Jurkat, Clone E6-1 (cell line): Measurements from ENCODE around the gene SLC23A2. TPM values are rescaled to one million over a fixed set of nuclear protein-coding genes. Genes with fewer than 3 reads are reported as not detected.
"Not testable (repeated sequence)": the region's sequence is repeated elsewhere in the genome, so short reads cannot be mapped to it uniquely, and the experiment has no call there.

Source experiments
- DNase-seq: peaks from one replicate; pipeline ENCODE4 v3.0.0-alpha.2; 2011; ENCODE audit warnings: low read depth, low spot score
- H3K4me3 ChIP-seq: 2 replicates; pipeline ENCODE4 v1.5.1; 2011; ENCODE audit warnings: mild to moderate bottlenecking, low read length, control low read depth, moderate library complexity
- polyA plus RNA-seq: library from polyadenylated mRNA; unstranded; fragments of >200 nt; gene quantifications from one replicate; pipeline ENCODE4 v1.2.1, GENCODE V29; 2012; ENCODE audit warnings: missing spikeins; ENCODE audit not compliant: insufficient read length, insufficient read depth

SLC23A2 gene
- 9.2 TPM for polyA plus RNA-seq

DNA sequence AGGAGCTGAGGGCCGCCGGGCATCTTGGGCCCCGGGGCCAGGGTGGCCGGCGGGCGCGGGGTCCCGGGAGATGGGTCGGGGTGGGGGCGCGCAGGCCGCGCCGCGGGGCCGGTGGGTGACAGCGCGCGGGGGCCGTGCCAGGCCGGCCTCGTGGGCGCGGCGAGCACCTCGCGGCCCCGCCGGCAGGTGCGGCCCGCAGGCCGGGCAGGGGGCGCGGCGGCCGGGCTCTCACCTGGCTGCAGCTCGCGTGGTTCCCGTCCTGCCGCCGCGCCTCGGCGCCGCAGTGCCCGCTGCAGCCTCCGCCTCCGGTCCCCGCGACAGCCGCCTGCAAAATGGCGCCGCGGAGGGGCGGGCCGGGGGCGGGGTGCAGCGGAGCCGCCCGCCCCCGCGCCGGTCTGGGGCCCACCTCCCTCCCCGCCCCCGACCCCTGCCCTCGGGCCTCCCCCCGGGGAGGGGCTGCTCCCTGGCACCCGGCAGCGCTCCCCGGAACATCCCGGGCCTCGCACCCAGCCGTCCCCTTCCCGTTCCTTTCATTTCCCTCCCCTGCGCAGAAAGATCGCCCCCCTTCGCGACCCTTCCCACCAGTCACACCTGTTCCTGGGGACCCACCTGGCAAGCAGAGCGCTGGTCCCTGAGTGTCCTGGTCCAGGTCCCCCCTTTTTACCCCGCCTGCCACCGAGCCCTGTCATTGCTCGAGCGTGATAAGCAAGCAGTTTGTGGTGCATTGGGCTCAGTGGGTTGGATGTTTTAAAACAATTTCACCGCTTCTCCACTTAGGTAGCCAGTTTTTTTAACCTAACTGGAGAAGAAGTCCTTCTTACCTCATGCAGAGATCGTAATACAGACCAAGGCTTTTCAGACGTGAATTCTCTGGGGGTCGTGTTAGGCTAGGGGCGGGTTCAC is at the start of gene SLC23A2:
Gene SLC23A2 (minus strand): TSS at position 337 of the 903 bp plus-strand sequence. CDS start 68,948 bp downstream, outside the sequence.
- DNase-seq, result no peak
- peak within 1 kb of the TSS; percentile 67 for H3K4me3 ChIP-seq

DNA sequence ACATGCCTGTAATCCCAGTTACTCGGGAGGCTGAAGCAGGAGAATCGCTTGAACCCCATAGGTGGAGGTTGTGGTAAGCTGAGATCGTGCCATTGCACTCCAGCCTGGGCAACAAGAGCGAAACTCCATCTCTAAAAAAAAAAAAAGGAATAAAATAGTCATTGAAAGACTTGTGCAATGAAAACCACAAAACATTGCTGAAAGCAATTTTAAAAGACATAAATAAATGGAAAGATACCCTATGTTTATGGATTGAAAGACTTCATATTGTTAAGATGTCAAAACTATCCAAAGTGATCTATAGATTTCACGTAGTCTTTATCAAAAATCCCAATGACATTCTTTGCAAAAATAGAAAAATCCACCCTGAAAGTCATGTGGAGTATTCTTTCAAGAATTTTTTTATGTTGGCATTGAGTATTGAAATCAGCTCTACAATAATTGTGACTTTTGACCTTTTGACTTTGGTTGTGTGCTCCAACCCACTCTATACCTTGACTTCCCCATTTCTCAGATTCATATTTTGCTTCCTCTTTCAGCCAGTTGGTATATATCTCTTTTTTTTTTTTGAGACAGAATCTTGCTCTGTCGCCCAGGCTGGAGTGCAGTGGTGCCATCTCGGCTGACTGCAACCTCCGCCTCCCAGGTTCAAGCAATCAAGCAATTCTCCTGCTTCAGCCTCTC is 45.5 kb upstream of the SLC23A2 start:
- no peak overlapping the region for H3K4me3 ChIP-seq
- no peak for DNase-seq

DNA sequence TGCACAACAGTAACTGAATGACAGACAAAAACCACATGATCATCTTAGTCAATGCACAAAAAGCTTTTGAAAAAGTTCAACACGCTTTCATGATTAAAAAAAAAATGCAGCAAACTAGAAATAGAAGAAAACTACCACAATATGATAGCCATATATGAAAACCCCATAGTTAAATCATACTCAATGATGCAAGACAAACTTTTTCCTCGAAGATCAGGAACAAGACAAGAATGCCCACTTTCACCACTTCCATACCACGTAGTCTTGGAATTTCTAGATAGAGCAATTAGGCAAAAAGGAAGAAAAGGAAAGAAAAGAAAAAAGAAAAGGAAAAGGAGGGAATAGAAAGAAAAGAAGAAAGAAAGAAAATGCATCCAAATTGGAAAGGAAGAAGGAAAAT is 44.6 kb upstream of the SLC23A2 start:
- H3K4me3 ChIP-seq, result no peak overlapping the region
- no peak for DNase-seq

DNA sequence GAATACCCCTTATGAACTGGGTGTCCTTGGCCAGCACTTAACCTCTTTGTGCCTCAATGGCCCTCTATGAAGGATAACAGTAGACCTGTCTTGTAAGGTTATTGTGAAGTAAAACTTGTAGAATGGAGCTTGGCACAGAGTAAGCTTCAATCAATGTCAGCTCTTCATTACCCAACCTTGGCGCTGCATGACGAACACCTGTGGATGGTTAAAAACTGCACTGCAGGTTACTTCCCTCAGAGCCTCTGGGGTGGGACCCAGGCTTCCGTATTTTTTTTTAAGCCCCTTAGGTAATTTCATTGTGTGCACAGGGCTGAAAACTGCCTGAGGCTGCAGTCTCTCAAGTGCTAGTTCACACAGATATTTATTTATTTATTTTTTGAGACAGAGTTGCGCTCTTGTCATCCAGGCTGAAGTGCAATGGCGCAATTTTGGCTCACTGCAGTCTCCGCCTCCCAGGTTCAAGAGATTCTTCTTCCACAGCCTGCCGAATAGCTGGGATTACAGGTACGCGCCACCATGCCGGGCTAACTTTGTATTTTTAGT is 42.8 kb upstream of the SLC23A2 start:
- no peak overlapping the region for H3K4me3 ChIP-seq
- DNase-seq, result no peak

DNA sequence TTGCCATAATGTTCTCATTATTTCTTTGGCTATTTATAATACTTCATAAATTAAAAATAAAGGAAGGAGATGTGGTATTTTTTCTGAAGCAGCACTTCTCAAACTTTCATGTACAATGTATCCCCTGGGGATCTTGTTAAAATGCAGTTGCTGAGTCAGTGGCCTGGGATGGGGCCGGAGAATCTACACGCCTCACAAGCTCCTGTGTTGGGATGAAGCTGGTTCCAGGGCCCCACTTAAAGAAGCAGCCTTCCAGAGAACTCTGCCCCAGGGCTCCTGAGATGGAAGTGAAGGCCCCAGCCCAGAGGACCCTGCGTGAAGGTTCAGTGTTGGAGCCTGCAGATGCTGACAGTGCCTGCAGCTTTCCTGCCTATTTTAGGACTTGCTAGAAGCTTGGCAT is 40.1 kb upstream of the SLC23A2 start:
- no peak overlapping the region for H3K4me3 ChIP-seq
- DNase-seq, result no peak

DNA sequence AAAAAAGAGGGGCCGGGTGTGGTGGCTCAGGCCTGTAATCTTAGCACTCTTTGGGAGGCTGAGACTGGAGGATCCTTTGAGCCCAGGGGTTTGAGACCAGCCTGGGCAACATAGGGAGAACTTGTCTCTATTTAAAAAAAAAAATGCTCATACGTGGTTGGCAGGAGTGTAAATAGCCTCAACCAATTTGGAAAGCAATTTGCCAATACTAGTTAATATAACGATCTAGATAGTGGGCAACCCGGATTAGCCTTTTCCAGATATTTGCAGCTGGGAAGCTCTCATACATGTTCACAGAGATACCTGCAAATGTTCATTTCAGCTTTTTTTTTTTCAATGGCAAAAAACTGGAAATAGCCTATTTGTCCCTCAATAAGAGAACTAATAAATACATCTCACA is 39.0 kb upstream of the SLC23A2 start:
- DNase-seq, result no peak
- H3K4me3 ChIP-seq, result no peak overlapping the region

DNA sequence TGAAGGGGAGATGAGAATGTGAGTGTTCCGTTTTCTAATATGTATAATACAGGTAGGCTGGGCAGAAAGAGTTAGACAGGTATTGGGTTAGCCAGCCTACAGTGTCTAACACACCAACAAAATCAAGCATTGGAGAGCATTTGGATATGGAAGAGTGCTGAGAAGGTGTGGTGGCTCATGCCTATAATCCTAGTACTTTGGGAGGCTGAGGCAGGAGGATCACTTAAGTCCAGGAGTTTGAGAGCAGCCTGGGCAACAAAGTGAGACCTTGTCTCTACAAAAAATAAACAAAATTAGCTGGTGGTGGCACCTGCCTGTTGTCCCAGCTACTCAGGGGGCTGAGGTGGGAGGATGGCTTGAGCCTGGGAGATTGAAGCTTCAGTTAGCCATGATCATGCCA is 38.6 kb upstream of the SLC23A2 start:
- no peak for DNase-seq
- no peak overlapping the region for H3K4me3 ChIP-seq

DNA sequence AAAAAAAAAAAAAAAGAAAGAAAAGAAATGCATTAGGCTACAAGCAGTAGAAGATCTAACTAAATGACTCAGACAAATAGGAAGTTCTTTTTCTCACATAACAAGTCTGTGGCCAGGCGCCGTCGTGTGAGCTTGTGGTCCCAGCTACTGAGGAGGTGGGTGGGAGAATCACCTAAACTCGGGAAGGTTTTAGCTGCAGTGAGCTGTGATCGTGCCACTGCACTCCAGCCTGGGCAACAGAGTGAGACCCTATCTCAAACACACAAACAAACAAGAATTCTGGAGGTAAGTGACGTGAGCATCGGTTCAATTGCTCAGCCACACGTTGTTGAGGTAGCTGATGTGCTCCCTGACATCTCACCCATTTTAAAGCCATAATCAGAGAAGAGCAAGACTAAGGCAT is 37.9 kb upstream of the SLC23A2 start:
- DNase-seq, result no peak

DNA sequence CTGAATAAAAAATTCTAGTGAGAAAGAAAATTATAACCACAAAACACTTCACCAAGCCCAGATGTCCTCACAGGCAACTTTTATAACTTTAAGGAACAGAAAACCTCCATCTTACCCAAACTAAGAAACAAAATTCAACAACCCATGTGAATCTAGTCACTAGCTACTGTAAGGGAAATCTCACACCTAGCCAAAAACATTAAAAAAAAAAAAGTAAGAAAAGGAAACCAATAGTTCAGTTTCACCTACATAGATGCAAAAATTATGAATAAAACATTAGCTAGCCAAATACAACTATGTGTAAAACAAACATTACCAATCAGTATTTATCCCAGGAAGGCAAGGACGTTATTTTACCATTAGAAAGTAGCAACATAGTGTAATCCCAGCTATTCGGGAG is 35.5 kb upstream of the SLC23A2 start:
- DNase-seq, result no peak
- H3K4me3 ChIP-seq, result no peak overlapping the region

More for the DNA sequence above, 37.9 kb upstream of the SLC23A2 start:
- no peak overlapping the region for H3K4me3 ChIP-seq

DNA sequence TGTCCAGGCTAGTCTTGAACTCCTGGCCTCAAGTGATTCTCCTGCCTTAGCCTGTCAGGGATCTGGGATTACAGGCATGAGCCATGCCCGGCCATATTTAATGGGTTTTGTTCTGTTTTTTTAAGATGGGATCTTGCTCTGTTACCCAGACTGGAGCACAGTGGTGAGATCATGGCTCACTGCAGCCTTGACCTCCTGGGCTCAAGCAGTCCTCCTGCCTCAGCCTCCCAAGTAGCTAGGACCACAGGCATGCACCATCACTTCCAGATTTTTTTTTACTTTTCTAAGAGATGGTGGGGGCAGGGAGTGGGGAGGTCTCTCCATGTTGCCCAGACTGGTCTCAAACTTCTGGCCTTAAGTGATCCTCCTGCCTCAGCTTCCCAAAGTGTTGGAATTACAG is 34.2 kb upstream of the SLC23A2 start:
- not testable (repeated sequence) for H3K4me3 ChIP-seq, DNase-seq

DNA sequence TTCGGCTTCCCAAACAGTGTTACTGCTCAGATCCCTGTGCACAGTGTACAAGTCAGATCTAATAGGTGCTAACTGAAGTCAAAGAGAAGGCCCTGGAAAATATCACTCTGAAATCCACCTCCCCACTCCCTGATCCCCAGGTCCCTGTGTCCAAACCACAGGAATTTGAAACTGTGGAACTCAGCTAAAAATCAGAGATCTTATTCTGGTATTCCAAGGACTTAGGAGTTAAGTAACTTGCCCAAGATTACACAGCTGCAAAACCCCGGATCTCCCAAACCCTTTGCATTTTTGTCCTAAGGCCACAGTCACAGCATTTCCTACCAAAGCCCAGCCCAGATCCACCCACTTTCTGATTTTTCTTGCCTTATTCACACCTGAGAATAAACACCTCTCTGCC is 32.3 kb upstream of the SLC23A2 start:
- DNase-seq, result no peak
- no peak overlapping the region for H3K4me3 ChIP-seq

DNA sequence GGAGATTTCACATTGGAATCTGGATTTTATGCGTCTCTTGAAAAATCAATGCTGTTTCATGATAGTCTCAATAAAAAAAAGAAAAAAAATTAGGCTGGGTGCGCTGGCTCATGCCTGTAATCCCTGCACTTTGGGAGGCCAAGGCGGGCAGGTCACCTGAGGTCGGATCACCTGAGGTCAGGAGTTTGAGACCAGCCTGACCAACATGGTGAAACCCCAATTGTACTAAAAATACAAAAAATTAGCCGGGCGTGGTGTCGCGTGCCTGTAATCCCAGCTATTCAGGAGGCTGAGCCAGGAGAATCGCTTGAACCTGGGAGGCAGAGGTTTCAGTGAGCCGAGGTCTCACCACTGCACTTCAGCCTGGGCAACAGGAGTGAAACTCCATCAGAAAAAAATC is 30.4 kb upstream of the SLC23A2 start:
- DNase-seq, H3K4me3 ChIP-seq: not testable (repeated sequence)

DNA sequence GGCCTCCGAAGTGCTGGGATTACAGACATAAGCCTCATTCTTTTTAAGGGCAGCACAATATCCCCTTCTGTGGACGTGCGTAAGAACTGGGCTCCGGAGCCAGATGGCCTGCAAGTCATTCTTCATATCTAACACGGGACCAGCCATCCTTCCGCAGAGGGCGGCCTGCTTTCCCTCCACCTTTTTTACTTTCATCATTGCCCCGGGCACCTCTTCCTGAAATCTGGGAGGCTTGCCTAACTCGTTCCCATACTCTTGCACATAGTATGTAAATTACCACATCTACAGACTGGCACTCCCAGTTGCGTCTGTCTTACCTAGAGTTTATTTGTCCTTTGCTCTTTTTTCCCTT is 29.9 kb upstream of the SLC23A2 start:
- no peak for DNase-seq
- H3K4me3 ChIP-seq, result no peak overlapping the region

DNA sequence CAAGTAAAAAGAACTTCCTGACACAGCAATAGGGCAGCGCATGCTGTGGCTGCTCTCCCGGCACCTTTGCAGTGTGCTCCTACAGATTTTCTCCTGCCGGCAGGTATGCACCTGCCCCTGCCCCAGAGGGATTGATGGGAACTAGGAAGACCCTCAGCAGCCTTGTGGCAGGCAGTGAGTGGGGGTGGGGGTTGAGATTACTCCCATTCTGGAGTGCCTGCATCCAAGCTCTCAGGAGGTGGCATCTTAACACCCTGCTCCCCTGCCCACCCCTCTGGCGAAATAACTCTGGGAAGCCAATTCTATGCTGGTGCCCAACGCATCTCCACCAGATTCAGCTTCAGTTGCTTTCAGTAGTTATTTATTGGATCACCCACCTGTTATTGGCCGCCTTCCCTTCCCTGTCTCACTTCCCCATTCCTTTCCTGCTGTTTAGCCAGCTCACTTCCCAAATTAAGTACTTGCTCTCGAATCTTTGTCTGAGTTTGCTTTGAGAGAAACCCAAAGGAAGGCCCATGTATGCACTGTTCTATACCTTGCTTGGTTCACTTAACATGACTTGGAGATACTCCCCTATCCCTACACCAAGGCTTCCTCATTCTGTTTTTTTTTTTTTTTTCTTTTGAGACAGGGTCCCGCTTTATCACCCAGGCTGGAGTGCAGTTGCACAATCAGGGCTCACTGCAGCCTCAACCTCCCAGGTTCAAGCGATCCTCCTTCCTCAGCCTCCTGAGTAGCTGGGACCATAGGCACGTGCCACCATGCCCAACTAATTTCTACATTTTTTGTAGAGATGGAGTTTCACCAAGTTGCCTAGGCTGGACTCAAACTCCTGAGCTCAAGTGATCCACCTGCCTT is 29.3 kb upstream of the SLC23A2 start:
- DNase-seq, result no peak
- H3K4me3 ChIP-seq, result no peak overlapping the region

DNA sequence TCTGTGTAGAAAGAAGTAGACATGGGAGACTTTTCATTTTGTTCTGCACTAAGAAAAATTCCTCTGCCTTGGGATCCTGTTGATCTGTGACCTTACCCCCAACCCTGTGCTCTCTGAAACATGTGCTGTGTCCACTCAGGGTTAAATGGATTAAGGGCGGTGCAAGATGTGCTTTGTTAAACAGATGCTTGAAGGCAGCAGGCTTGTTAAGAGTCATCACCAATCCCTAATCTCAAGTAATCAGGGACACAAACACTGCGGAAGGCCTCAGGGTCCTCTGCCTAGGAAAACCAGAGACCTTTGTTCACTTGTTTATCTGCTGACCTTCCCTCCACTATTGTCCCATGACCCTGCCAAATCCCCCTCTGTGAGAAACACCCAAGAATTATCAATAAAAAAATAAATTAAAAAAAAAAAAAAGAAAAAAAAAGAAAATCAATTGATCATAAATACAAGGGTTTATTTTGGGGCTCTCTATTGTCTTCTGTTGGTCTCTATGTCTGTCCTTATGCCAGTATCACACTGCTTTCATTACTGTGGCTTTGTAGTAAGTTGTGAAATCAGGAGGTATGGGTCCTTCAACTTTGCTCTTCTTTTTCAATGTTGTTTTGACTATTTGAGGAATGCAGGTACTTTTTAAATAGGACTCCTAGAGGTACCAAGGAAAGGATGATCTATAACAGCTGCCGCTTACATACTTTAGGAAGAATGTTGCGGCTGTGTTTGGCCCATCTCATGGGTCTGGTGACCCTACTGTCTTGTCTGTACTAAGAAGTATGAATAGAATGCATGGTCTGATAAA is 27.1 kb upstream of the SLC23A2 start:
- not testable (repeated sequence) for DNase-seq

DNA sequence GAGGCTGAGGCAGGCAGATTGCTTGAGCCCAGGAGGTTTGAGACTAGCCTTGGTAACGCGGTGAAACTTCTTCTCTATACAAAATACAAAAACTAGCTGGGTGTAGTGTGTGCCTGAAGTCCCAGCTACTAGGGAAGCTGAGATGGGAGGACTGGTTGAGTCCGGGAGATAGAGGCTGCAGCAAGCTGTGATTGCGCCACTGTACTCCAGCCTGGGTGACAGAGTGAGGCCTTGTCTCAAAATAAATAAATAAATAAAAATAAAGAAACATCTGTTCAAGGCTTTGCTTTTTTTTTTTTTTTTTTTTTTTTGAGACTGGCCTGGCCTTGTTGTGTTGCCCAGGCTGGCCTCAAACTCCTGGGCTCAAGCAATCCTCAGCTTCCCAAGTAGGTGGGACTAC is 23.7 kb upstream of the SLC23A2 start:
- H3K4me3 ChIP-seq, result no peak overlapping the region
- no peak for DNase-seq

More for the DNA sequence above, 27.1 kb upstream of the SLC23A2 start:
- H3K4me3 ChIP-seq, result not testable (repeated sequence)

DNA sequence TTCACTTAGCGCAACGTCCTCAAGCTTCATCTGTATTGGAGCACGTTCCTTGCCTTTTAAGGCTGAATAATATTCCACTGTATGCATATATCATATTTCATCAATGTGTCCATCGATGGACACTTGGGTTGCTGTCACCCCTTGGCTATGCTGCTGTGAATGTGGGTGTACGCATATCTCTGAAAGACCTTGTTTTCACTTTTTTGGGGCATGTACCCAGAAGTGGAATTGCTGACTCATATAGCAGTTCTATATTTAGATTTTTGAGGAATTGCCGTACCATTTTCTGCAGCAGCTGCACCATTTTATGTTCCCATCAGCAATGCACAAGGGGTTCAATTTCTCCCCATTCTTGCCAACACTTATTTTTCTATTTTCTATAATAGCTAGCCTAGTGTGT is 22.8 kb upstream of the SLC23A2 start:
- H3K4me3 ChIP-seq, result no peak overlapping the region
- DNase-seq, result no peak

DNA sequence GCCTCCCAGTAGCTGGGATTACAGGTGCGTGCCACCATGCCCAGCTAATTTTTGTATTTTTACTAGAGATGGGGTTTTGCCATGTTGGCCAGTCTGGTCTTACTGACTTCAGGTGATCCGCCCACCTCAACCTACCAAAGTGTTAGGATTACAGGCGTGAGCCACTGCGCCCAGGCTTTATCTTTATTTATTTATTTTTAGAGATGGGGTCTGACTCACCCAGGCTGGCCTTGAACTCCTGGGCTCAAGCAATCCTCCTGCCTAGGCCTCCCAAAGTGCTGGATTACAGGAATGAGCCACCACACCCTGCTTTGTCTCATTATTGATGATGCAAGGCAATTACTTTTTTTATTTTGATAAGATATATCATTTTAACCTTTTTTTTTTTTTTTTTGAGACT is 21.9 kb upstream of the SLC23A2 start:
- DNase-seq, H3K4me3 ChIP-seq: not testable (repeated sequence)

DNA sequence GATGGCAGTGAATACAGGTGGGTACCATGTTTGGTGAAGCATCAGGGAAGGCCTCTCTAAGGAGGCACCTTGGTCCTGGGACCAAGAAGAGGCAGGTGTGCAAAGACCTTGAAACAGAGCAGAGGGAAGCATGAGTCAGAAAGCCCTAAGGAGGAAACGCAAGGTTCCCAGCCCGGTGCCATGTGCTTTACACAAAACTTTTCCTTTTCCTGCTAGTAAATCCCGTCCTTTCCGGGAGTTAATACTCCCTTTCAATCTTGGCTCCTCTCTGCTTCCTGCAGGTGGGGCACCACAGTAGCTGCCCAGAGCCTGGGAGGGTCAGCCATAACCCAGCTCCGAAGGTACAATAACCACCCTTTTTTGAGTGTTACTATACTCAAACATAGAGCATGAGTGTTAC is 19.4 kb upstream of the SLC23A2 start:
- H3K4me3 ChIP-seq, result no peak overlapping the region
- no peak for DNase-seq
